ENCODE results near the gene SOCS1. TPM values are rescaled to one million over a fixed set of nuclear protein-coding genes. Genes with fewer than 3 reads are reported as not detected.

Gene SOCS1, protein sequence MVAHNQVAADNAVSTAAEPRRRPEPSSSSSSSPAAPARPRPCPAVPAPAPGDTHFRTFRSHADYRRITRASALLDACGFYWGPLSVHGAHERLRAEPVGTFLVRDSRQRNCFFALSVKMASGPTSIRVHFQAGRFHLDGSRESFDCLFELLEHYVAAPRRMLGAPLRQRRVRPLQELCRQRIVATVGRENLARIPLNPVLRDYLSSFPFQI
- total RNA-seq (10 to 100 TPM; 71.3 to 71.4 TPM), total RNA-seq (2.0 to 116 (median 42.9) reads per million in 172 experiments)
- 14.7 TPM for polyA plus RNA-seq (2013, experiment 1 of 2)
- polyA plus RNA-seq (2013, experiment 2 of 2): 13.7 TPM

DNA sequence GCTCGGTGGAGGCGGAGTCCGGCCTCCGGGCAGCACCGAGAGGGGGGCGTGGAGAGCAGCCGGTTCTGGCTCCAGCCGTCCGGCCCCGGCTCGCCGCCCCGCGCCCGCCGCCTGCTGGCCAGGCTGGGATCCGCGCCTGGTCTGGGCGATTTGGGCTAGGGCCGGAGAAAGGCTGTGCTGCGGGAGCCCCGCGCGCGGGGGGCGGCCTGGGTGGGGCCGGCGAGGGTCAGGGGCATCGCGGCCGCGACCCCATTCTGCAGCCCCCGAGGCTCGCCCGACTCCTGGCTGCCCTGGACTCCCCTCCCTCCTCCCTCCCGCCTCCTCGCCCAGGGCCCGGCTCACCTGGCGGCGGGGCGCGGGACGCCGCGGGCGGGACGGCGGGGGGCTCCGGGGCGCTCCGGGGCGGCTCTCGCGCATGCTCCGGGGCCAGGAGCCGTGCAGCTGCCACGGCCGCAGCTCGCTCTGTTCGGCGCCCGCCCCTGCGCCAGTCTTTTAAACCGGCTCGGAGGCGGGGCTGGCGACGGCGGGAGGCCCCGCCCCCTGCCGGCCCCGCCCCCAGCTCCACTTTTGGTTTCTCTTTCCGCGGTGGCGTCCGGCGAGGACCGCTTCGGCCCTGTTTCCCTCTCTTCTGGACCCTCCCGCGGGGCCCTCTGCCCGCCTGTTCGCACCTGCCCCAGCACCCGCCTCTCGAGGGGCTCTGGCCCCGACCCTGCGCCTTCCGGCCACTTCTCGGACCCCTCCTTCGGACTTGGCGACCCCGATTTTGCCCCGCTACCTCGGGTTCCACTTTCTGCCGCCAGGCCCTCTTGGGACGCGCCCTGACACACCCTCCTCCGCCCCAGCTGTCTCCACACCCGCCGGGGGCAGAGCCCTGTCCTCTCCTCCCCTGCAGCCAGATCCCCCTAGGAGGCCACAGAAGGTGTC, at the start of gene SOCS1:
Gene SOCS1, minus strand, starts transcription at position 468 of the 924 bp plus-strand sequence. CDS start 726 bp downstream, outside the sequence.
- Histone ChIP-seq H3K27ac (ENCODE audit: low read depth in 1 of 2, low read length in 2 of 2) (peak within 1 kb of the TSS; percentile 83 to 86), H3K36me3 (ENCODE audit: insufficient read depth, low read length) (peaks cover 7% of the 10 kb centered on the region), H3K9me3 (ENCODE audit: control insufficient read depth in 1 of 2, insufficient read depth in 1 of 2, low read length in 2 of 2) (no peaks in the 10 kb centered on the region), H3K4me1 (ENCODE audit: insufficient read depth, low read length) (peaks cover 66% of the 10 kb centered on the region), H3K4me3 (ENCODE audit: low read length) (peak within 1 kb of the TSS; percentile 96), H3K27me3 (ENCODE audit: control insufficient read depth in 1 of 2, insufficient read depth in 2 of 2, low read length in 2 of 2) (no peaks in the 10 kb centered on the region)
- intact Hi-C loops (cut with DNase I, micrococcal nuclease): loop anchor here (1.0 to 10.0 kb wide), 11 partner anchors 31 to 659 kb away; partner anchors contain the start of genes GSPT1 (in 1 of the 2), RMI2 (in 1 of the 2) and TXNDC11 (in 1 of the 2)
- Mint-ChIP-seq H3K4me1 (ENCODE audit: low read depth) (peaks cover 56% of the 10 kb centered on the region), H3K27me3 (no peaks in the 10 kb centered on the region), H3K27ac (peak within 1 kb of the TSS; percentile 97), H3K36me3 (ENCODE audit: low read depth) (peaks cover 32% of the 10 kb centered on the region), H3K9me3 (no peaks in the 10 kb centered on the region), H3K4me3 (peak within 1 kb of the TSS; percentile 99)
- TF ChIP-seq, protein P1, sequence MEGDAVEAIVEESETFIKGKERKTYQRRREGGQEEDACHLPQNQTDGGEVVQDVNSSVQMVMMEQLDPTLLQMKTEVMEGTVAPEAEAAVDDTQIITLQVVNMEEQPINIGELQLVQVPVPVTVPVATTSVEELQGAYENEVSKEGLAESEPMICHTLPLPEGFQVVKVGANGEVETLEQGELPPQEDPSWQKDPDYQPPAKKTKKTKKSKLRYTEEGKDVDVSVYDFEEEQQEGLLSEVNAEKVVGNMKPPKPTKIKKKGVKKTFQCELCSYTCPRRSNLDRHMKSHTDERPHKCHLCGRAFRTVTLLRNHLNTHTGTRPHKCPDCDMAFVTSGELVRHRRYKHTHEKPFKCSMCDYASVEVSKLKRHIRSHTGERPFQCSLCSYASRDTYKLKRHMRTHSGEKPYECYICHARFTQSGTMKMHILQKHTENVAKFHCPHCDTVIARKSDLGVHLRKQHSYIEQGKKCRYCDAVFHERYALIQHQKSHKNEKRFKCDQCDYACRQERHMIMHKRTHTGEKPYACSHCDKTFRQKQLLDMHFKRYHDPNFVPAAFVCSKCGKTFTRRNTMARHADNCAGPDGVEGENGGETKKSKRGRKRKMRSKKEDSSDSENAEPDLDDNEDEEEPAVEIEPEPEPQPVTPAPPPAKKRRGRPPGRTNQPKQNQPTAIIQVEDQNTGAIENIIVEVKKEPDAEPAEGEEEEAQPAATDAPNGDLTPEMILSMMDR (IDR thresholded peaks at IDR 0.05): peak; percentile 75
- ChIA-PET CTCF (interaction anchor here (0.6 to 5.6 kb wide), 19 partner anchors 22 to 486 kb away, joined by 3 to 50 read pairs (median 4); partner anchors contain the start of gene TXNDC11), POLR2A (interaction anchor here (0.5 to 8.5 kb wide), 51 partner anchors 8 to 541 kb away, joined by 3 to 195 read pairs (median 4); partner anchors contain the start of genes CLEC16A, DEXI, TXNDC11 and ZC3H7A)
- ATAC-seq (ENCODE audit: poor library complexity) (peak; percentile 58), DNase-seq (peak; percentile 72 to 95 (median 88))

DNA sequence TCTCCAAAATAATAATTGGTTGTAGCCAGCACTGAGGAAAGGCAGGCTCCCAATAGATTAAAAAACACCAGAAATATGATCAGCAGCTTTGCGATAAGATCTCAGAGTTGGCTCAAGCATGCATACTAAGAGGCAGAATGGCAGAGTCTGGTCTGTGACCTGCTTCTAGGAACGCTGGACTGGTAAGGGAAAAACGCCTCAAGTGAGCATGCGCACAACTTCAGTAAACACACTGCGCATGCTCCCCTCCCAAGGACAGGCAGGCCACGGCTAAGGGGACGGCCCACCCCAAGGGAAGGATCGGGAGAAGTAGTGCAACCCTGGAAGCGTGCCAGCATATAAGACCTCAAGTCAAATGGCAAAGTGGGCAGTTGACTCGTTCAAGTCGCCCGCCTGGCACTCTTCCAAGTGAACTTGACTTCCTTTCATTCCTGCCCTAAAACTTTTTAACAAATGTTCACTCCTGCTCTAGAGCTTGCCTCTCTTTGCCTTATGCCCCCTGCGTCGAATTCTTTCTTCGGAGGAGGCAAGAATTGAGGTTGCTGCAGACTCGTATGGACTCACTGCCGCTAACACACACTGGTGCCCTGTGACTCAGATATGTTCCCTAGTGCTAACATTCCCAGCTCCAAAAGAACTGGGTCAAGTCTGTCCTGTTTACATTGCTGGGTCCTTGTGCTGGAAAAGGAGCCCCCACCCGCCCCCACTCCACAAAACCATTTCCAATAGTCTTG, 47.6 kb upstream of the SOCS1 start:
- Mint-ChIP-seq H3K4me3 (no peak overlapping the region), H3K36me3 (ENCODE audit: low read depth) (no peaks in the 10 kb centered on the region), H3K9me3 (no peaks in the 10 kb centered on the region), H3K4me1 (ENCODE audit: low read depth) (peaks cover 6% of the 10 kb centered on the region), H3K27ac (no peak overlapping the region), H3K27me3 (no peaks in the 10 kb centered on the region)
- Histone ChIP-seq H3K9me3 (ENCODE audit: control insufficient read depth in 1 of 2, insufficient read depth in 1 of 2, low read length in 2 of 2) (no peaks in the 10 kb centered on the region), H3K27me3 (ENCODE audit: control insufficient read depth in 1 of 2, insufficient read depth in 2 of 2, low read length in 2 of 2) (no peaks in the 10 kb centered on the region), H3K27ac (ENCODE audit: low read depth in 1 of 2, low read length in 2 of 2) (no peak overlapping the region), H3K36me3 (ENCODE audit: insufficient read depth, low read length) (no peaks in the 10 kb centered on the region), H3K4me3 (ENCODE audit: low read length) (no peak overlapping the region), H3K4me1 (ENCODE audit: insufficient read depth, low read length) (peaks cover 8% of the 10 kb centered on the region)
- POLR2A ChIA-PET: no interaction called here
- DNase-seq (no peak), ATAC-seq (ENCODE audit: poor library complexity) (no peak)
- intact Hi-C loops (cut with DNase I, micrococcal nuclease): no loop called here
- TF ChIP-seq, protein P1 (IDR thresholded peaks at IDR 0.05): no peak
- CTCF ChIA-PET: no interaction called here

- Mint-ChIP-seq H3K36me3 (ENCODE audit: low read depth) (no peaks in the 10 kb centered on the region), H3K27ac (no peak overlapping the region), H3K9me3 (no peaks in the 10 kb centered on the region), H3K27me3 (no peaks in the 10 kb centered on the region), H3K4me3 (no peak overlapping the region), H3K4me1 (ENCODE audit: low read depth) (peaks cover 12% of the 10 kb centered on the region)
- peaks cover 11% of the 10 kb centered on the region for H3K4me1 ChIP-seq (ENCODE audit: insufficient read depth, low read length)
- TF ChIP-seq, protein P1 (IDR thresholded peaks at IDR 0.05): no peak
- no peaks in the 10 kb centered on the region for H3K27me3 ChIP-seq (ENCODE audit: control insufficient read depth in 1 of 2, insufficient read depth in 2 of 2, low read length in 2 of 2)
- no peak for DNase-seq
- ChIA-PET CTCF (no interaction called here), POLR2A (no interaction called here)
- no peak overlapping the region for H3K27ac ChIP-seq (ENCODE audit: low read depth in 1 of 2, low read length in 2 of 2)
- intact Hi-C loops (cut with DNase I, micrococcal nuclease): no loop called here
- H3K36me3 ChIP-seq (ENCODE audit: insufficient read depth, low read length): no peaks in the 10 kb centered on the region
- H3K9me3 ChIP-seq (ENCODE audit: control insufficient read depth in 1 of 2, insufficient read depth in 1 of 2, low read length in 2 of 2): no peaks in the 10 kb centered on the region
- H3K4me3 ChIP-seq (ENCODE audit: low read length): no peak overlapping the region
- ATAC-seq (ENCODE audit: poor library complexity): no peak
Observed at GRCh38 chr16:11302977-11303376, 47.0 kb upstream of the SOCS1 start.

Measured in CD4-positive, alpha-beta T cell (primary cell).